HepG2 (cell line): ENCODE results near the gene ARF4. TPM values are rescaled to one million over a fixed set of nuclear protein-coding genes. Genes with fewer than 3 reads are reported as not detected.

Experiments used
- ATAC-seq: fragments of 200-7000 bp; cut with Tn5 transposase; 3 replicates; pipeline ENCODE4 v1.9.1; 2020; ENCODE audit warnings: mild to moderate bottlenecking, moderate library complexity
- BruUV-seq: library from RNA; stranded (reverse); fragments of 400-500 nt; replicated peaks from 2 replicates; lab custom pipeline; 2021; lab: Mats Ljungman, UMichigan
- CTCF ChIA-PET: fragments of 300-600 bp; formaldehyde crosslinking; extraction: SDS; loops from one replicate; lab custom pipeline; 2021; ENCODE audit warnings: low total read pairs, inconsistent platforms, low intra/inter-chr PET ratio; lab: Yijun Ruan, JAX
- POLR2A ChIA-PET: fragments of 350-600 bp; sonication (Branson Sonifier 250); formaldehyde crosslinking; loops from one replicate; lab custom pipeline; 2020; ENCODE audit warnings: antibody characterized with exemption, inconsistent platforms; lab: Yijun Ruan, JAX
- DNase-seq: peaks from one replicate; pipeline ENCODE4 v3.0.0-alpha.2; 2015; ENCODE audit warnings: low spot score
- FAIRE-seq: peaks from 3 replicates; lab custom pipeline; 2011; peaks lifted over from hg19 to GRCh38; lab: Jason Lieb, UNC
- H2AFZ ChIP-seq: one replicate; pipeline ENCODE4 v1.6.1; 2011; ENCODE audit warnings: low read length, inconsistent platforms
- H3K27ac ChIP-seq: fragments of 300-600 bp; 3 replicates; pipeline ENCODE4 v1.8.0; 2011; ENCODE audit warnings: mixed run types, mild to moderate bottlenecking, mixed read lengths, low read length, inconsistent platforms; ENCODE audit not compliant: insufficient read depth; ENCODE audit errors: extremely low read length
- H3K27me3 ChIP-seq, 2 experiments: fragments of 200-600 bp in 1 of 2; 2 replicates in 1 of 2; 3 replicates in 1 of 2; pipeline versions ENCODE4 v1.6.0 to v1.8.0; 2011; ENCODE audit warnings: low read length in 2 of 2, mild to moderate bottlenecking in 2 of 2, moderate library complexity in 2 of 2, inconsistent platforms in 1 of 2; ENCODE audit not compliant: insufficient read depth in 2 of 2, control insufficient read depth in 1 of 2
- H3K36me3 ChIP-seq, 2 experiments: fragments of 200-600 bp in 1 of 2; replicated peaks in 1 of 2; 2 replicates in 1 of 2; 3 replicates in 1 of 2; pipeline versions ENCODE4 v1.5.1 to v1.8.0; 2011; ENCODE audit warnings: low read length in 2 of 2, inconsistent platforms in 1 of 2; ENCODE audit not compliant: insufficient read depth in 2 of 2, control insufficient read depth in 1 of 2
- H3K4me1 ChIP-seq: 2 replicates; pipeline ENCODE4 v1.5.1; 2012; ENCODE audit warnings: low read length, inconsistent platforms; ENCODE audit not compliant: insufficient read depth
- H3K4me2 ChIP-seq: 2 replicates; pipeline ENCODE4 v1.6.0; 2011; ENCODE audit warnings: low read depth, low read length, inconsistent platforms
- H3K4me3 ChIP-seq, 3 experiments: fragments of 200-600 bp in 1 of 3; sonication (generic), shearing (Covaris generic) in 1 of 3; replicated peaks in 1 of 3; 2 replicates each; pipeline ENCODE4 v1.5.1; 2011 to 2016; ENCODE audit warnings: low read length in 3 of 3, inconsistent platforms in 2 of 3, low read depth in 2 of 3, mild to moderate bottlenecking in 2 of 3, control low read depth in 1 of 3, mixed read lengths in 1 of 3; ENCODE audit not compliant: insufficient read depth in 1 of 3
- H3K79me2 ChIP-seq: one replicate; pipeline ENCODE4 v1.6.1; 2011; ENCODE audit warnings: low read length, inconsistent platforms; ENCODE audit not compliant: insufficient read depth
- H3K9ac ChIP-seq: 2 replicates; pipeline ENCODE4 v1.6.0; 2011; ENCODE audit warnings: mild to moderate bottlenecking, low read depth, low read length, inconsistent platforms; ENCODE audit not compliant: insufficient read depth
- H3K9me3 ChIP-seq: 2 replicates; pipeline ENCODE4 v1.5.1; 2012; ENCODE audit warnings: mild to moderate bottlenecking, low read length
- H4K20me1 ChIP-seq: 2 replicates; pipeline ENCODE4 v1.6.0; 2011; ENCODE audit warnings: inconsistent platforms, mild to moderate bottlenecking, low read length, moderate library complexity; ENCODE audit not compliant: insufficient read depth
- AFF4 ChIP-seq: sonication (generic); formaldehyde crosslinking; IDR thresholded peaks from 2 replicates; pipeline ENCODE4 v1.4.0; 2020; ENCODE audit warnings: missing genetic modification reagents
- GLI4 ChIP-seq: sonication (generic); formaldehyde crosslinking; IDR thresholded peaks from 2 replicates; pipeline ENCODE4 v1.5.1; 2020; ENCODE audit warnings: missing genetic modification reagents, mild to moderate bottlenecking, moderate library complexity, borderline replicate concordance
- IRF9 ChIP-seq: sonication (generic); formaldehyde crosslinking; IDR thresholded peaks from 2 replicates; pipeline ENCODE4 v1.8.0; 2022; ENCODE audit warnings: missing genetic modification reagents, mild to moderate bottlenecking, borderline replicate concordance
- IRX3 ChIP-seq: sonication (generic); formaldehyde crosslinking; IDR thresholded peaks from 2 replicates; pipeline ENCODE4 v1.8.1; 2023; ENCODE audit warnings: mild to moderate bottlenecking, low read depth, missing genetic modification reagents, borderline replicate concordance
- NR1H2 ChIP-seq: sonication (generic); formaldehyde crosslinking; IDR thresholded peaks from 2 replicates; pipeline ENCODE4 v1.8.1; 2022; ENCODE audit warnings: low read depth, missing genetic modification reagents, borderline replicate concordance
- PATZ1 ChIP-seq: sonication (generic); formaldehyde crosslinking; IDR thresholded peaks from 2 replicates; pipeline ENCODE4 v1.4.0; 2020; ENCODE audit warnings: missing genetic modification reagents
- PBX3 ChIP-seq: sonication (generic); formaldehyde crosslinking; IDR thresholded peaks from 2 replicates; pipeline ENCODE4 v1.8.1; 2023; ENCODE audit warnings: missing genetic modification reagents, inconsistent platforms, borderline replicate concordance
- POLR2AphosphoS2 ChIP-seq: IDR thresholded peaks from 2 replicates; pipeline ENCODE4 v1.6.1; 2011; ENCODE audit warnings: low read depth, low read length, improper control_type of control experiment
- REPIN1 ChIP-seq: sonication (generic); formaldehyde crosslinking; IDR thresholded peaks from 2 replicates; pipeline ENCODE4 v1.8.0; 2022; ENCODE audit warnings: missing genetic modification reagents, low read depth, mild to moderate bottlenecking, borderline replicate concordance
- ZBTB33 ChIP-seq: sonication (generic); formaldehyde crosslinking; IDR thresholded peaks from 2 replicates; pipeline ENCODE4 v1.4.0; 2020; ENCODE audit warnings: missing genetic modification reagents
- WGBS: methylation state at CpG from one replicate; pipeline ENCODE4 v1.1.6; 2017; ENCODE audit warnings: low lambda C conversion rate; 5-methylcytosine and 5-hydroxymethylcytosine counted together
- in situ Hi-C: cut with HindIII; loops from 2 replicates; pipeline ENCODE4 v1.10.0; 2017; ENCODE audit warnings: low pct_unique_long_range_greater_than_20kb; ENCODE audit not compliant: extremely low pct_ligation_motif_present
- intact Hi-C: fragments of 100-400 bp; cut with micrococcal nuclease; formaldehyde crosslinking; loops from one replicate; pipeline ENCODE4 v1.10.0; 2022; ENCODE audit not compliant: unreplicated experiment
- polyA plus RNA-seq, 8 experiments: library from polyadenylated mRNA; depleted of rRNA in 3 of 8; stranded (reverse) in 7 of 8; unstranded in 1 of 8; fragments of >200 nt; fragmentation: Illumina TruSeq in 4 of 8; extraction: Trizol in 4 of 8; gene quantifications; 2 replicates each; pipeline versions ENCODE4 v1.2.1 to v1.2.3, GENCODE V29; 2011 to 2016; ENCODE audit warnings: low read depth in 4 of 8, missing spikeins in 1 of 8, mixed read lengths in 1 of 8; ENCODE audit not compliant: insufficient read depth in 1 of 8
- total RNA-seq, 5 experiments: library from RNA; depleted of rRNA; stranded (reverse); fragments of >200 nt; fragmentation: Illumina TruSeq; extraction: Trizol; gene quantifications; 2 replicates each; pipeline ENCODE4 v1.2.3, GENCODE V29; 2016; ENCODE audit warnings: low read depth in 1 of 5

Gene ARF4
- total and polyA plus RNA-seq, 2 of the 13 experiments (the other 11 are each of a cell fraction or from before 2014, with no cell fraction given) = 184 to 250 TPM

- TF ChIP-seq ZBTB33 (CRISPR knock-in tag) (0 out of 2 replicates have a peak, but pooled peaks have one; percentile 47), AFF4 (CRISPR knock-in tag) (no peak), REPIN1 (CRISPR knock-in tag) (no peak), POLR2AphosphoS2 (peak; percentile 77; the same call in 1 of the 2 replicates), NR1H2 (no peak)
Observed at GRCh38 chr3:57569859-57570450, 27.2 kb downstream of the ARF4 start (continued).

- Histone ChIP-seq H3K4me2 (peak overlapping the region; percentile 98; the same call in 1 of the 2 replicates), H2AFZ (no peak overlapping the region), H3K36me3 (peaks cover 0 to 6% of the 10 kb centered on the region in 2 experiments; a peak in 2 of 5 replicates), H3K4me3 (no peak overlapping the region), H4K20me1 (no peaks in the 10 kb centered on the region), H3K27ac (no peak overlapping the region), H3K9ac (no peak overlapping the region), H3K79me2 (peaks cover 53% of the 10 kb centered on the region), H3K9me3 (no peaks in the 10 kb centered on the region), H3K4me1 (peaks cover 38% of the 10 kb centered on the region), H3K27me3 (no peaks in the 10 kb centered on the region; a peak in 1 of 5 replicates)
- WGBS = 96% methylated on average over 1 of the region's 1 CpG
- FAIRE-seq (no peak), ATAC-seq (no peak), DNase-seq (no peak)
- no TSS peak for BruUV-seq
- ChIA-PET CTCF (no interaction called here), POLR2A (no interaction called here)
- intact Hi-C loops (loop anchor here (5.0 kb wide), 1 partner anchor 38 kb away; the partner anchor contains the start of gene ARF4), in situ Hi-C loops (loop anchor here (10.0 kb wide), 1 partner anchor 165 kb away; no protein-coding TSS in a partner anchor)
- TF ChIP-seq IRX3 (CRISPR knock-in tag) (no peak), GLI4 (CRISPR knock-in tag) (no peak), PATZ1 (CRISPR knock-in tag) (no peak), PBX3 (no peak), IRF9 (CRISPR knock-in tag) (no peak)
Observed at GRCh38 chr3:57559526-57559925, 37.6 kb downstream of the ARF4 start.
